Measurements from ENCODE around the gene ABHD12. TPM values are rescaled to one million over a fixed set of nuclear protein-coding genes. Genes with fewer than 3 reads are reported as not detected.

Gene ABHD12
- total RNA-seq, 1 donor from 2014 or later = 42.9 TPM

DNA sequence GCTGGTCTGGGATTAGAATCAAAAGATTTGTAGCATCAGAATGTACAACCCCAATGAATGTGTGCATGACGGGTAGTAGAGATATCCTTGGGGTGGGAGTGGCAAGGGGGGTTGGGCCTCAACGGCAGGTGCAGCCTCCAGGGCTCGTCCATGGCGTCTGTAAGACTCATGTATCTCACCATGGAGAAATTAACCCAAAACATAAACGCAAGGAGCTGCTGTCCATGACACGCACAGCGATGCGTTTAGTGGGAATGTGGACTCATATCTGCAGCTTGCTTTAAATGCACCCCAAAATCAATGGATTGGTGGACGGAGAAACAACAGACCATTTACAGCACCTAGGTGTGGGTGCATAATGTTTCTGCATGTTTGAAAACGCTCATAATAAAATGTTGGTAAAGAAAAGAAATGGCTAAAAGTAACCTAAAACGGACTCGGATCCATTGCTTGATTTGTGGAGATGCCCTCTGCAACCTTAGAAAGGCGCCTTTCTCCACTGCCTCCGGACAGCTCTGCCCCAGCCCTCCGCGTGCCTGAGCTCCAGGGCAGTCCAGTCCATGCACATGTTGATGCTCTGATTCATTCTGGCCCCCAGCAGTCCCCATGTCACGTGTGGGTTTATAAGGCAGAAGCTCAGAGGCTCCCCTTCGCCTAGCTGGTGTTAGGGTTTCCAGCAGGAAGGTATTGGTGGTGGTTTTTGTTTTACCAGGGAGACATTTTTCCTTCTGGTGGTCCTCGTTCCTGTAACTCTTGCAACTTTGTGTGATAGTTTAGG lies 118.2 kb downstream of the ABHD12 start:
- no peak for DNase-seq (ENCODE audit: extremely low spot score, unreplicated experiment)
- Mint-ChIP-seq H3K9me3 (ENCODE audit: unreplicated experiment) (no peaks in the 10 kb centered on the region), H3K4me3 (ENCODE audit: unreplicated experiment) (no peak overlapping the region), H3K27ac (ENCODE audit: unreplicated experiment) (no peak overlapping the region), H3K4me1 (ENCODE audit: unreplicated experiment) (no peaks in the 10 kb centered on the region), H3K36me3 (ENCODE audit: unreplicated experiment) (peaks cover 61% of the 10 kb centered on the region), H3K27me3 (ENCODE audit: unreplicated experiment) (no peaks in the 10 kb centered on the region)
- no peak for TF ChIP-seq CTCF (IDR thresholded peaks at IDR 0.05)

DNA sequence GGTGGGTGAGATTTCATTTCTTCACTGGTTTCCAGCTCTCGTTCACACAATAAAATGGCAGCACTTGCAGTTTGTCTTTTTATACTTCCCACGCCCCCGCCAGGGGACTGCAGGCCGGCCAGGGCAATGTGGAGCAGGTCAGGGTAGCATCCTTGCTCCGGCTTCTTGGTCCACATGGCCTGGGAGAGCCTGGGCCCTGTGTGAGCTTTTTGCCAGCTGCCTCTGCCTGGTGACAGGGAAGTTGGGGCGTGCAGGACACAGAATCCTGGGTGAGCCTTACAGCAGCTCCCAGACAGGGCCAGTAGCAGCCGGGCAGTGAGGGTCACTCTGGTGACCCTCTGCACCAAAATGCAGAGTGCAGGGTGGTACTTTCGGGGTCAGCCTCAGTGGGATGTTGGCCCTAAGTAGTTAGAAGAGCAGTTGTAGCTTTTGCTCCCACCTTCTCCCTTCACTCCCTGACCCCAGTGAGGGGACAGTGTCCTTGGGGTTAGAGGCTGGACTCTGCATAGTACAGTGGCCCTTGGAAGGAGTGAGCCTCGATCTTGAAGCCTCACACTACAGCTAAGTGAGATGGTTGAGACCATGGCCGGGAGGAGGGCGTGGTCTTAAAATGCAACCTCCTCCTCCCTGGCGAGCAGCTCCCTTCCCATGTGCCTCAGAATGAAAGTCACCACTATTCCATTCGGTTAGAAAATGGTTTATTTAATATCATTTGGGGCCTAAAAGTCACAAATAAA lies 119.0 kb downstream of the ABHD12 start:
- H3K9me3 Mint-ChIP-seq (ENCODE audit: unreplicated experiment) = no peaks in the 10 kb centered on the region

DNA sequence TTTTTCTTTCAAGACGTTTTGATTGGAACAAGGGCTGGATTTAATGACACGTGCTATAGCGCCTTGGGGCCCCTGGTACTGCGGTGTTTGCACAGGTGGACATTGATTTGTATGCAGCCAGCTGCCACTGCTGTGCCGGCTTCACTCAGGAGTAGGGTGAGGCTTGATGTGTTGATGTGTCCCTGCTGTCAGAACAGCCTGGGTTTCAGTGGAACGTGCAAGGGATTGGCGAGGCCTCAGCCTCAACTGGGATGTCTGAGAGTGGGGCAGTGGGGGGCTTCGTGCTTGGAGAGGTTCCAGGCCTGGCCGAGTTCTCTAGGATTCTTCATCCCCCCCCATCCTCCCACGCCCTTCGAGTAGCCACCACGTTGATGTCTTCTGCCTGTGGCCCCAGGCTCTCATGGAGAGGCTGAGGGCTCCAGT lies 119.8 kb downstream of the ABHD12 start:
- Mint-ChIP-seq H3K4me1 (ENCODE audit: unreplicated experiment) (no peaks in the 10 kb centered on the region), H3K9me3 (ENCODE audit: unreplicated experiment) (no peaks in the 10 kb centered on the region), H3K27me3 (ENCODE audit: unreplicated experiment) (no peaks in the 10 kb centered on the region), H3K36me3 (ENCODE audit: unreplicated experiment) (peaks cover 62% of the 10 kb centered on the region), H3K27ac (ENCODE audit: unreplicated experiment) (no peak overlapping the region), H3K4me3 (ENCODE audit: unreplicated experiment) (no peak overlapping the region)
- TF ChIP-seq CTCF (IDR thresholded peaks at IDR 0.05) = no peak
- peak; percentile 51 for DNase-seq (ENCODE audit: extremely low spot score, unreplicated experiment)

More for the DNA sequence above, 119.0 kb downstream of the ABHD12 start:
- H3K27ac Mint-ChIP-seq (ENCODE audit: unreplicated experiment) = no peak overlapping the region
- peaks cover 60% of the 10 kb centered on the region for H3K36me3 Mint-ChIP-seq (ENCODE audit: unreplicated experiment)
- H3K4me1 Mint-ChIP-seq (ENCODE audit: unreplicated experiment) = no peaks in the 10 kb centered on the region
- no peak for TF ChIP-seq CTCF (IDR thresholded peaks at IDR 0.05)
- H3K4me3 Mint-ChIP-seq (ENCODE audit: unreplicated experiment) = no peak overlapping the region
- H3K27me3 Mint-ChIP-seq (ENCODE audit: unreplicated experiment) = no peaks in the 10 kb centered on the region
- no peak for DNase-seq (ENCODE audit: extremely low spot score, unreplicated experiment)

DNA sequence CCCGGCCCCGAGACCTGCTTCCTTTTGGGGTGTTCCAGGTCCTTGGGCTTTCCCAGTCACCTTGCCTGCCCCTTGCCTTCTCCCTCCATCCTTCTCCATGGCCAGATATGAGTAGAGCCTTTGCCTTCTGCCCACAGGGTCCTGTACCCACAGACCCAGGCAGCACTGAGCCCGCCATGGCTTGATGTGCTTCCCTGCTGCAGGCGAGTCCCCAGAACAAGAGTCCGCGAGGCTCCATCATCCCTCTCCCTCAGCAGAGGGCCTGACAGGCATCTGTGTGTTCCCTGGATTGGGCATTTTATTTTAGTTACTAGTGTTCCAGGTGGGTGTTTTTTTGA lies 120.8 kb downstream of the ABHD12 start:
- H3K27me3 Mint-ChIP-seq (ENCODE audit: unreplicated experiment) = no peaks in the 10 kb centered on the region
- no peak for TF ChIP-seq CTCF (IDR thresholded peaks at IDR 0.05)
- H3K4me1 Mint-ChIP-seq (ENCODE audit: unreplicated experiment) = no peaks in the 10 kb centered on the region
- H3K9me3 Mint-ChIP-seq (ENCODE audit: unreplicated experiment) = no peaks in the 10 kb centered on the region
- H3K4me3 Mint-ChIP-seq (ENCODE audit: unreplicated experiment) = no peak overlapping the region
- peaks cover 54% of the 10 kb centered on the region for H3K36me3 Mint-ChIP-seq (ENCODE audit: unreplicated experiment)
- peak overlapping the region; percentile 14 for H3K27ac Mint-ChIP-seq (ENCODE audit: unreplicated experiment)
- no peak for DNase-seq (ENCODE audit: extremely low spot score, unreplicated experiment)
